ENCODE results near the gene STPG3.

The STPG3 gene

GRCh38 chr9:137222190-137223077 is 28.7 kb upstream of the STPG3 start, which contains the start of gene RNF208:
Gene RNF208, minus strand, starts transcription at chr9:137222240. Its CDS starts 1,028 bp downstream, at chr9:137221212.
- no peak for DNase-seq

GRCh38 chr9:137223078-137223970 is 27.8 kb upstream of the STPG3 start:
- DNase-seq = peak; percentile 94

GRCh38 chr9:137224830-137225694 is 26.0 kb upstream of the STPG3 start, which contains the start of gene CYSRT1:
Gene CYSRT1, plus strand, starts transcription at chr9:137225174. Its CDS starts 448 bp downstream, at chr9:137225622.
- DNase-seq = no peak

- DNase-seq = no peak
Observed at GRCh38 chr9:137225699-137226331, 25.3 kb upstream of the STPG3 start.

GRCh38 chr9:137226338-137227053 is 24.6 kb upstream of the STPG3 start:
- no peak for DNase-seq

GRCh38 chr9:137227054-137227852 is 23.8 kb upstream of the STPG3 start, which contains the start of gene RNF224:
Gene RNF224, plus strand, starts transcription at chr9:137227502. Its CDS starts 834 bp downstream, at chr9:137228336.
- DNase-seq = no peak

GRCh38 chr9:137227853-137228505 is 23.1 kb upstream of the STPG3 start:
- no peak for DNase-seq

- DNase-seq = no peak
Observed at GRCh38 chr9:137228506-137228967, 22.5 kb upstream of the STPG3 start.

- DNase-seq = no peak
Observed at GRCh38 chr9:137228968-137229896, 21.9 kb upstream of the STPG3 start.

GRCh38 chr9:137229903-137230704 is 21.0 kb upstream of the STPG3 start:
- DNase-seq = no peak

- no peak for DNase-seq
Observed at GRCh38 chr9:137230705-137231371, 20.2 kb upstream of the STPG3 start, which contains the start of gene SLC34A3. Gene SLC34A3, plus strand, starts transcription at chr9:137230901. Its CDS starts 802 bp downstream, at chr9:137231703.

GRCh38 chr9:137231372-137232039 is 19.6 kb upstream of the STPG3 start:
- DNase-seq = no peak

- no peak for DNase-seq
Observed at GRCh38 chr9:137232101-137232500, 19.0 kb upstream of the STPG3 start.

- DNase-seq = no peak
Observed at GRCh38 chr9:137232510-137232909, 18.6 kb upstream of the STPG3 start.

- no peak for DNase-seq
Observed at GRCh38 chr9:137233143-137233980, 17.7 kb upstream of the STPG3 start.

All from NCI-H1048 (cell line).